NAMALWA (cell line): Measurements from ENCODE around the gene RNASEH2B.

Source experiments
- DNase-seq: peaks from one replicate; pipeline ENCODE4 v3.0.0-alpha.2; 2015; ENCODE audit warnings: low spot score

RNASEH2B gene

GRCh38 chr13:50940509-50940908 lies 30.9 kb downstream of the RNASEH2B start:
- no peak for DNase-seq

DNA sequence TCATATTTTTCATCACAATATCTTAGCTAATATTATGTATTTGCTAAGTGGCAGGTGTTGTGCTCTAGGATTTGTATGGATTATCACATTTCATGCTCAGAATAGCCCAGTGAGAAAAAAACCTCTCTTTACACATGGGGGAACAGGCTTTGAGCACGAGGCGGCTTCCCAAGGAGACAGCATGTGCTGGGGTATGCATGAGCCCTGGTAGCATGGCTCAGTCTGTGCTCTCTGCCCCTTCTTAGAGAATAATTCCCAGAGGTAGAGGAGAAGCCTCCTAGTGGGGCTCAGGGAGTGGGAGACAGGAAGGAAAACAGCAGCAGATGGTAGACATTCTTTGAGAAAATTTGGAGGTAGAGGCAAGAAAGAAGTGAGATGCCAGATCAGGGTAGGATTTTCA lies 31.6 kb downstream of the RNASEH2B start:
- DNase-seq: no peak

GRCh38 chr13:50942630-50943311 lies 33.2 kb downstream of the RNASEH2B start:
- no peak for DNase-seq

DNA sequence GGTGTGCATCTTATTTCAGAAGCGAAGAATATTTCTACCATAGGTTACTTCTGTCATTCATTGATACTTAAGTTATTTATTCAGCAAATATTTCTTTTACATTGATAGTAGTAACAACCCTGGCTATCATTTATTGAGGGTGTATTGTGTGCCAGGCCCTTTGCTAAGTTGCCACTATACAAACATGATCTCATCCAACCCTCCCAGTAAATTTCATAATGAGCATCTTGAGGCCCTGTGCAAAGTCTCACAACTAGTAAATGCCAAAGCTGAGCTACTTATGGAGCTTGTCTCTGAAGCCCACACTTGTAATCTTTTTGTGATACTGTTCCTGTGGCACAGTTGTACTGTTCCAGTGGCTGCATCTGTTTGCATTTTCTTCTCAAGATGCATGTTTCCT lies 36.1 kb downstream of the RNASEH2B start:
- DNase-seq: no peak

DNA sequence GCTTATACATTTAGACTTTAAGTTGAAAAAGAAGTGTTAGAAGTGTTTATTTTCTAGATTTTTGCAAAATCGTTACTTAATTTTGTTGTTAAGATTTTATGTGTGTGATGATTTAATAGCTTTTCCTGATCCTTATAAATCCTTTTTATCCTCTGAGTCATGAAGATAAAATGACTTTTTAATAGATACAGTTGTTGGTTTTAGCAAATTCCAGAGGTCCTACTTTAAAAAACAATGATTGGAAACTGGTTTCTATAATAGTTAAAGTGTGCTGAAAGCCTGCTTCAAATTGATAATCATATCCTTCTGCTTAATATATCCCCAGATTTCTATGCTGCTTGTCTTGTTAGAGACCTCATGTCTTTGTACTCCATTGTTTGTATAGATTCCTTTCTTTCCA lies 39.0 kb downstream of the RNASEH2B start:
- no peak for DNase-seq

- no peak for DNase-seq
Measured at GRCh38 chr13:50950849-50951248, 41.3 kb downstream of the RNASEH2B start.

GRCh38 chr13:50951366-50951765 lies 41.8 kb downstream of the RNASEH2B start:
- DNase-seq: no peak

DNA sequence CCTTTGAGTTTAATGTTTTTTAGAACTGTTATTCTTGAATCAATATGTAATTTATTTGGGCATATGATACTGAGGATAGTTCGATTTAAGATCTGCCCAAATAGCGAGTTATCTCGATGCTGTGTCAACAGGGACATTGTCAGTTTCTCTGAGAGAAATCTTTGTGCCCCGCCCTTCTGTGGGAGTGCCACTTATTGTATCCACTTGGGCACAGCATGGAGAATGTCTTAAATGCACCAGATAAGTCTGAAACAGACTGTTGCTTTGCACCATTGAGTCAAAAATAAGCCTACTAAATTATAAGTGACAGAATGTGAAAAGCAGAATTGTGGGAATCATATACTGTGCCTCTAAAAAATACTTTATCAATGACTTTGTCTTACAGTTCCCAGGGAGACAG lies 45.6 kb downstream of the RNASEH2B start:
- DNase-seq: no peak

DNA sequence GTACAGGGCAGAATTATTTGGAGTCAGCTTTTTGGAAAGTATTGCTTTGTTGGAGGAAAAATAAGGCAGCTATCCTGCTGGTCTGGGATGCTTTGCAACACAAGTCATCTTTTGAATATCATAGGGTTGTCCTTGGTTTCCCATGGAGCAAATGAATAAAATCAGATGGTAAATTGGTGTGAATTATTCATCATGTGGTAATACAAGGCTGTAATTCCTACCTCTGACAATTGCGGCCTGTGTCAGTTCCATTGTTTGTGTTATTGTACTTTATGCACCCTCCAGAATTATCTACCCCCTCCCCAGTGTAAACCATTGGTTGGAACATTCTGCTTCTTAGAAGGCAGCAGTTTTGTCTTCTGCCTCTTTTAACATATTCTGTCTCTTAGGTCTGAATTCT lies 46.2 kb downstream of the RNASEH2B start:
- no peak for DNase-seq

- DNase-seq: no peak
Measured at GRCh38 chr13:50957620-50958019, 48.0 kb downstream of the RNASEH2B start.

- no peak for DNase-seq
Measured at GRCh38 chr13:50969691-50970090, 60.1 kb downstream of the RNASEH2B start.

GRCh38 chr13:50970956-50971355 lies 61.4 kb downstream of the RNASEH2B start:
- no peak for DNase-seq

DNA sequence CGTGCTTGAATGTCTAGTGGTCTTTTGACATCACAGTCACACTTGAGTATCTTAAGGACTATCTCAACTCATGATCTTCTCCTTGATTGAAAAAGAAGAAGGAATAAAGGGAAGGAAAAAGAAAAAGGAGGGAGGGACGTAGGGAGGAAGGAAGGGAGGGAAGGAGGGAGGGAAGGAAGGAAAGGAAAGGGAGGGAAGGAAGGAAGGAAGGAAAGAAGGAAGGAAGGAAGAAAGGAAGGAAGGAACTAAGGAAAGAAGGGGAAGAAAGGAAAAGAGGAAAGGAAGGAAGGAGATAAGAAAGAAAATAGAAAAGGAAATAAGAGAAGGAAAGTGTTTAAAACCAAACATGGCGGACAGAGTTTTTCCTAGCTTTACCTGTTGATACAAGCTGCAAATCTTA lies 64.7 kb downstream of the RNASEH2B start:
- no peak for DNase-seq

- no peak for DNase-seq
Measured at GRCh38 chr13:50979187-50979586, 69.6 kb downstream of the RNASEH2B start.

- DNase-seq: no peak
Measured at GRCh38 chr13:50981686-50982085, 72.1 kb downstream of the RNASEH2B start.

GRCh38 chr13:50989476-50989875 lies 79.9 kb downstream of the RNASEH2B start:
- DNase-seq: no peak

GRCh38 chr13:50990065-50990817 lies 80.7 kb downstream of the RNASEH2B start:
- no peak for DNase-seq

DNA sequence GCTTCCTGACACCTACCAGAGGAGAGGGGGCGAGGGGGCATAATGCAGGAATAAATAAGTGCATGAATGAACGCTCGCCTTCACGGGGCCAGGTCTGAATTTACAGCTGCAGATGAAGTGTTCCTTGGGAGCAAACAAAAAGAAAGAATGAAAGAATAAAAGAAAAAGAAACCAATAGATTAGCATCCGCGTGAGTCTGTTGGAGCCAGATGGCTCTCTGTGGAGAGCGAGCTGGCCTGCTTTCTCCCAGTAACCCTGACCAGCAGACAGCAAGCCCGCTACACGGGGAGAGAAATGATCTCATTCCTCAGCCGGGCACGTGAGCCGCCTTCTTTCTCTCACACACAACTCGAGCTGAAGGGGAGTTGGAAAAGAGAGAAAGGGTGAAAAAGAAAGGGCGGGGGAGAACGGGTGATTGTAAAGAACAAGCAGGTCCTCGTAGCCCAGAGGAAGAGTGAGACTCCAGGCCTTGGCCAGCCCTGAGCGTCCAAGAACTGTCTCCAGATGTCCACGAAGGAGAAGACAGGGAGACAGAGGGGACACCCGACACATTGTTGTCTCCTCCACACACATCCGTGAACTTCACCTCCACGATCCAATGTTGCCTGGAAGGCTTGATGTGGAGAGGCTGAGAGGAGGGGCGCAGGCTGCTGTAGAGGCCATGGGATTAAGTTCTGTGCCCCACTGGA lies 81.4 kb downstream of the RNASEH2B start:
- no peak for DNase-seq

DNA sequence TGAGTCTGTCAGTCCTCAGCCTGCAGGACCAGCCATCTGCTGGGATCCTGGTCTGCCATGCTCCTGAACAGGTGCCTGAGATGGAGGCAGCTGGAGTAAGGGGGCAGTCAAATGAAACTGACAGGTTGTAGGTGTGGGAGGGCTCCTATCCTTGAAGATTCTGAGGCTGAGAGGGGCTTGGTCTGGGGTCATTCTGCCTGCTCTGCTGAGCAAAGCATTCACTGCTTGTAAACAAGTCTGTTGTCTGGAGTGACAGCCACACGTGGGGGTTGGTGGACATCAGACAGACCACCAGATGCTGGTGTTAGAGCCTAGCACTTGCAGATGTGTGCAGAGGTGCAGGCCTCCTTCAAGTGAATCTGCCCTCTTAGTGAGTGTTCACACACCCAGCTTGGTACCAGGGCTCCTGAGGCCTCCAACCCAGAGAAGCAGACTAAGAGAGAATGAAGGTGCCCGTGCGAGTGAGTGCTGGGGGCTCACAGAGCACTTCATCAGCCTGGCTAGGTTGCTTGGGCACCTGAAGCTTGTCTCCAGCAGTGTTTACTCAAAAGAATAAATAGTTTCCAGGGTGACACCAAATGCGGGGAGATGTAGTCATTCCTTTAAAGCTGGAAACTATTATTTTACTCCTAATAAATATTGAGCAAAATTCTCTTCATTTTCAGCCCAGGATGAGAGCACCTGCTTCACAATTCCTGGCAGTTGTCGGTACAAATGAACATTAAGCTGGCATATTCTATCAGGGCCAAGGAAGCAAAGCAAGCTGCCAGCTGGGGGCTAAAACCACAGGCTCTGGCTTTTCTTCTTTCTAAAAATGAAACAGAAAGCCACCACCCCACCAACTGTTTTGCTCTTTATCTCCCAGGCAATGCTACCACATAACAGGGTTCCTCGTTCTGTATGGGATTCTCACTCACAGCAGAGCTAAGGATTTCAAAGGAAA lies 82.3 kb downstream of the RNASEH2B start:
- DNase-seq: peak; percentile 78

DNA sequence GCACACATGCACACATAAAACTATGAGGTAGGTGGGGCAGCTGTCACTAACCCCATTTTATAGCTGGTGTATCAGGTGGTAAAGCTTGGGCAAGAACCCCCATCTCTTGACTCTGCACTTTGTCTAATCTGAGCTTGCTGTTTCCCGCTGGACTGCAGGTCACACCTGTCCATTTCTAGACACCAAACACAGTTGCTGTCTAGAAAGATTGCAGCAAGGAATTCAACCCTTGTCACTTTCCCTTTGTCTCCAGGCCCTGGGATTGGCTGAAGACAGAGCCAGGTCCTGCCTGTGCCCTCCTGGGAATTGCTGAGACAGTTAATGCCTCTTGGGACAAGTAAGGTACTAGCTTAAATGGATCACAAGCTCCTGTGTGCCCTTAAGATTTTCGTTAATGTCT lies 83.8 kb downstream of the RNASEH2B start:
- no peak for DNase-seq

- DNase-seq: no peak
Measured at GRCh38 chr13:50993934-50994333, 84.3 kb downstream of the RNASEH2B start.

DNA sequence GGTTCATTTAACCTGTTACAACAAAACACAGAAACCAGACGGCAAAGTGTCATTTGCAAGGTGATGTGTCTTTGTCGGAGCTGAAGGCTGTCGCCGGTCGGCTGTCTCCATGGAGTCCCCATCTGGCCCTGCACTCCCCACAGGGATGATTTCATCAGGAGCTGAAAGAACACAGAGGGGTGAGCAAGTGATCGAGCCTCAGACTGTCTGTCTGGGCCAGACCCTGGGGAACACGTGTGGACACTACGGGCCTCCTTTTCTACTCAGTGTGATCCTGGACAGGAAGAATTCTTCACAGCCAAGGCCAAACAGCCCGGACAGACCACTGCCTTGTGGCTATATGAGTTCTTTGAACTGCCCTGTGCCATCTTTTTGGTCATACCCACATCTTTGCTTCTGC lies 85.1 kb downstream of the RNASEH2B start:
- DNase-seq: no peak
